Upper lobe of left lung (tissue), 6 donors: ENCODE measurements around the gene UBE2C. TPM values are rescaled to one million over a fixed set of nuclear protein-coding genes. Genes with fewer than 3 reads are reported as not detected.

Source experiments
- ATAC-seq, 2 donors: fragments of 200-7000 bp; cut with Tn5 transposase; one replicate each; pipeline ENCODE4 v1.9.1; 2022; ENCODE audit warnings: mild to moderate bottlenecking in 2 of 2, moderate library complexity in 2 of 2; ENCODE audit not compliant: low FRiP score in 2 of 2
- DNase-seq, 2 donors: peaks; one replicate each; pipeline ENCODE4 v3.0.0-alpha.2; 2019 to 2020
- H3K27ac ChIP-seq, 4 donors: fragments of 200-600 bp; sonication (generic); one replicate each; pipeline ENCODE4 v1.5.1; 2016 to 2019
- H3K27me3 ChIP-seq, 4 donors: fragments of 200-600 bp; sonication (generic); one replicate each; pipeline ENCODE4 v1.5.1; 2017 to 2019
- H3K36me3 ChIP-seq, 4 donors: fragments of 200-600 bp; sonication (generic); one replicate each; pipeline ENCODE4 v1.5.1; 2016 to 2019
- H3K4me1 ChIP-seq, 4 donors: fragments of 200-600 bp; sonication (generic); one replicate each; pipeline ENCODE4 v1.5.1; 2018 to 2019
- H3K4me3 ChIP-seq, 4 donors: fragments of 200-600 bp; sonication (generic); one replicate each; pipeline ENCODE4 v1.5.1; 2017 to 2019; ENCODE audit warnings: mild to moderate bottlenecking in 2 of 4, moderate library complexity in 1 of 4
- H3K9me3 ChIP-seq, 4 donors: fragments of 200-600 bp; sonication (generic); one replicate each; pipeline ENCODE4 v1.5.1; 2018 to 2019
- EP300 ChIP-seq, 4 donors: sonication (generic); formaldehyde crosslinking; IDR thresholded peaks; one replicate each; pipeline ENCODE4 v1.5.1; 2017; ENCODE audit warnings: antibody characterized with exemption in 4 of 4, control low read depth in 2 of 4
- POLR2A ChIP-seq, 4 donors: fragments of 450-650 bp; IDR thresholded peaks; one replicate each; pipeline ENCODE4 v1.5.1; 2016 to 2017; ENCODE audit warnings: antibody characterized with exemption in 4 of 4, mild to moderate bottlenecking in 2 of 4
- POLR2AphosphoS5 ChIP-seq, 2 donors: sonication (generic); formaldehyde crosslinking; IDR thresholded peaks; one replicate each; pipeline ENCODE4 v1.5.1; 2017; ENCODE audit warnings: antibody characterized with exemption in 2 of 2
- WGBS, 2 donors: methylation state at CpG; one replicate each; pipeline ENCODE4 v1.1.5; 2017 to 2018; 5-methylcytosine and 5-hydroxymethylcytosine counted together
- total RNA-seq, 6 donors: library from RNA; depleted of rRNA in 4 of 6; stranded (reverse); fragments of >200 nt in 4 of 6; gene quantifications; one replicate each; pipeline versions ENCODE4 v1.1.0 to v1.2.1, GENCODE V29; 2016 to 2021
- TF ChIP-seq, protein P1 (sequence below), 6 experiments: fragments of 450-650 bp in 4 of 6; fragments of 200-600 bp in 2 of 6; sonication (generic) in 2 of 6; IDR thresholded peaks; one replicate each; pipeline ENCODE4 v1.5.1; 2016 to 2019; ENCODE audit warnings: antibody characterized with exemption in 6 of 6
- donor health status: DM: no; HTN: no; CAD: no; lungs with moderate emphysema.
- donor health status: DM: no; HTN: yes; CAD: no; lungs with severe emphysema.

Gene UBE2C
- total RNA-seq, 6 donors from 2014 or later, result 1.1 to 12.5 (median 3.5) TPM; not detected in 2

DNA sequence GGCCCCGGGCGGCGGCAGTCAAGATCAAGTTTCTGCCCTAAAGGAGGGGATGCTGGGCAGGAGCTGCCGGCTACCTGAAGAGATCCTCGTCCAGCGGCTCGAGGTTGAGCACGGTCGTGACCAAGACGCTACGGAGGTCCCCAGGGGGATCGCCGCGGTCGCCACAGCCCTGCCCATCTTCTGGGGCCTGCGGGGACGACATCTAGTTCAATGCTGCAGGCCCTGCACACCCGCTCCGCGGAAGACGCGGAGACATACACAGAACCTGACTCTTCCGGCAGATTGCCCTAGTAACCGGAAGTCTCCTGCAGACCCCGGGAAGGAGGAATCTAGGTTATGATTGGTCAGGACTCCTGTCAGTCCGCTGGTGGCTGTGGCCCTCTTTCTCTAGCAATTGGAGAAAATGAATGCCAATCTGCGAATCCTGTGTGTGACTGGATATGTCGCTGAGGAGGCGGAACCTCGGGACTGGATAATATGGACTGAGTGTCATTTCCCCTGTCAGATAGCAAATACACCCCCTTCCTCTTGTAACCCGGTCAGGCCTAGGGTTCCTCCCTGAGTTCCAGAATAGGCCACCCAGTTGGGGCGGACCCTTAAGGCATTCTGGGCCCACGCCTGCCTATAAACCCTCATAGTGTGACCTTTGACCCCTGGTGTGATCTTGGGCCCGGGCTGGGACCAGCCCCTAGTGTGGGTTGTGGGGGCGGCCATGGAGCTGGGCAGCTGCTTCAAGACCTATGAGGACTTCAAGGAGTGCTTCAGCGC is 44.9 kb downstream of the UBE2C start, which contains the start of the genes ACOT8 and ZSWIM3:
ACOT8 (minus strand) TSS at position 279 of the 768 bp plus-strand sequence; CDS start at position 202, 77 bp downstream.
ZSWIM3 (plus strand) TSS at position 501 of the 768 bp plus-strand sequence; CDS start at position 713, 212 bp downstream.
- 1% methylated on average over 15 to 28 of the region's 36 CpGs for WGBS, 2 donors
- H3K27ac ChIP-seq, result peak within 1 kb of the TSS; percentile 72 to 92 (median 90)
- H3K36me3 ChIP-seq, result peaks cover 0 to 23% (median 5%) of the 10 kb centered on the region in 4 donors
- H3K4me3 ChIP-seq, result peak within 1 kb of the TSS; percentile 51 to 99 (median 74)
- peaks cover 29 to 40% (median 33%) of the 10 kb centered on the region in 4 donors for H3K4me1 ChIP-seq
- H3K27me3 ChIP-seq, result no peaks in the 10 kb centered on the region
- TF ChIP-seq, protein P1, sequence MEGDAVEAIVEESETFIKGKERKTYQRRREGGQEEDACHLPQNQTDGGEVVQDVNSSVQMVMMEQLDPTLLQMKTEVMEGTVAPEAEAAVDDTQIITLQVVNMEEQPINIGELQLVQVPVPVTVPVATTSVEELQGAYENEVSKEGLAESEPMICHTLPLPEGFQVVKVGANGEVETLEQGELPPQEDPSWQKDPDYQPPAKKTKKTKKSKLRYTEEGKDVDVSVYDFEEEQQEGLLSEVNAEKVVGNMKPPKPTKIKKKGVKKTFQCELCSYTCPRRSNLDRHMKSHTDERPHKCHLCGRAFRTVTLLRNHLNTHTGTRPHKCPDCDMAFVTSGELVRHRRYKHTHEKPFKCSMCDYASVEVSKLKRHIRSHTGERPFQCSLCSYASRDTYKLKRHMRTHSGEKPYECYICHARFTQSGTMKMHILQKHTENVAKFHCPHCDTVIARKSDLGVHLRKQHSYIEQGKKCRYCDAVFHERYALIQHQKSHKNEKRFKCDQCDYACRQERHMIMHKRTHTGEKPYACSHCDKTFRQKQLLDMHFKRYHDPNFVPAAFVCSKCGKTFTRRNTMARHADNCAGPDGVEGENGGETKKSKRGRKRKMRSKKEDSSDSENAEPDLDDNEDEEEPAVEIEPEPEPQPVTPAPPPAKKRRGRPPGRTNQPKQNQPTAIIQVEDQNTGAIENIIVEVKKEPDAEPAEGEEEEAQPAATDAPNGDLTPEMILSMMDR (IDR thresholded peaks at IDR 0.05), result no peak
- no peak for TF ChIP-seq EP300 (IDR thresholded peaks at IDR 0.05)
- peak in 3 of 4 donors; percentile 11 to 91 (median 90) for TF ChIP-seq POLR2A (IDR thresholded peaks at IDR 0.05)
- TF ChIP-seq POLR2AphosphoS5 (IDR thresholded peaks at IDR 0.05), result peak; percentile 81 to 82
- peak; percentile 89 to 98 for DNase-seq
- ATAC-seq, result peak; percentile 99
- H3K9me3 ChIP-seq, result no peaks in the 10 kb centered on the region

- peaks cover 0 to 18% (median 5%) of the 10 kb centered on the region in 4 donors for H3K36me3 ChIP-seq
- no peaks in the 10 kb centered on the region for H3K9me3 ChIP-seq
- 13 to 19% methylated on average over 7 to 8 of the region's 13 CpGs for WGBS, 2 donors
- H3K27ac ChIP-seq, result peak overlapping the region; percentile 72 to 92 (median 90)
- DNase-seq (no peak), ATAC-seq (peak; percentile 3 to 8)
- no peak for TF ChIP-seq POLR2AphosphoS5 (IDR thresholded peaks at IDR 0.05)
- TF ChIP-seq, protein P1 (IDR thresholded peaks at IDR 0.05), result no peak
- TF ChIP-seq EP300 (IDR thresholded peaks at IDR 0.05), result no peak
- no peak for TF ChIP-seq POLR2A (IDR thresholded peaks at IDR 0.05)
- H3K4me3 ChIP-seq, result peak overlapping the region; percentile 51 to 81 (median 61)
- H3K27me3 ChIP-seq, result no peaks in the 10 kb centered on the region
- H3K4me1 ChIP-seq, result peaks cover 29 to 40% (median 33%) of the 10 kb centered on the region in 4 donors
Measured at GRCh38 chr20:45857882-45858216, 45.4 kb downstream of the UBE2C start.

GRCh38 chr20:45859916-45860315 is 47.5 kb downstream of the UBE2C start:
- Histone ChIP-seq H3K4me1 (peaks cover 24 to 34% (median 27%) of the 10 kb centered on the region in 4 donors), H3K36me3 (peaks cover 0 to 2% (median 0%) of the 10 kb centered on the region in 4 donors), H3K9me3 (no peaks in the 10 kb centered on the region), H3K27me3 (no peaks in the 10 kb centered on the region), H3K27ac (no peak overlapping the region), H3K4me3 (no peak overlapping the region)
- ATAC-seq (no peak), DNase-seq (no peak)
- 90 to 97% methylated on average over 5 of the region's 5 CpGs for WGBS, 2 donors
- TF ChIP-seq, protein P1 (IDR thresholded peaks at IDR 0.05), result no peak
- TF ChIP-seq EP300 (IDR thresholded peaks at IDR 0.05) (no peak), POLR2AphosphoS5 (IDR thresholded peaks at IDR 0.05) (no peak), POLR2A (IDR thresholded peaks at IDR 0.05) (no peak)

DNA sequence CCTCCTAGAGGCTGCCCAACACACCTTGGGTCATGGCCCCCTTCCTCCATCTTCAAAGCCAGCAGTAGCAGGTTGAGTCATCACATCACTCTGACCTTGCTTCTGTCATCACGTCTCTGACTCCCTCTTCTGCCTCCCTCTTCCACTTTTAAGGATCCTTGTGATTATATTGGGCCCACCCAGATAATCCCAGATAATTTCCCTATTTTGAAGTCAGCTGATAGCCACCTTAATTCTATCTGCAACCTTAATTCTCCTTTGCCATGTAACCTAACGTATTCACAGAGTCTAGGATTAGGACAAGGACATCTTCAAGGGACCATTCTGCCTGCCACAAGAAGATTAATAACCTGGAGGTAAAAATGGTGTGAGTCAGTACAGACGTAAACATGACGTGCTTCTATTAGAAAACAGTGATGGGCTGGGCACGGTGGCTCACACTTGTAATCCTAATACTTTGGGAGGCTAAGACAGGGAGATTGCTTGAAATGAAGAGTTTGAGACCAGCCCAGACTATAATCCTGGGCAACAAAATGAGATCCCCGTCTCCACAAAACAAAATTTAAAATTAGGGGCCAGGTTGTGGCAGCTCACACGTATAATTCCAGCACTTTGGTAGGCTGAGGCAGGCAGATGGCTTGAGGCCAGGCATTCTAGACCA is 48.2 kb downstream of the UBE2C start:
- ATAC-seq (no peak), DNase-seq (no peak)
- no peaks in the 10 kb centered on the region for H3K36me3 ChIP-seq
- H3K4me1 ChIP-seq, result peaks cover 16 to 26% (median 19%) of the 10 kb centered on the region in 4 donors
- H3K4me3 ChIP-seq, result no peak overlapping the region
- no peaks in the 10 kb centered on the region for H3K9me3 ChIP-seq
- 72 to 75% methylated on average over 7 of the region's 7 CpGs for WGBS, 2 donors
- no peak overlapping the region for H3K27ac ChIP-seq
- H3K27me3 ChIP-seq, result no peaks in the 10 kb centered on the region
- TF ChIP-seq, protein P1 (IDR thresholded peaks at IDR 0.05), result no peak
- TF ChIP-seq POLR2A (IDR thresholded peaks at IDR 0.05), result no peak
- TF ChIP-seq POLR2AphosphoS5 (IDR thresholded peaks at IDR 0.05), result no peak
- TF ChIP-seq EP300 (IDR thresholded peaks at IDR 0.05), result no peak
